IMR-90 (cell line): ENCODE results near the gene RIMS1. TPM values are rescaled to one million over a fixed set of nuclear protein-coding genes. Genes with fewer than 3 reads are reported as not detected.

Experiments
- ATAC-seq: fragments of 200-7000 bp; cut with Tn5 transposase; 2 replicates; pipeline ENCODE4 v1.9.1; 2020; ENCODE audit warnings: low read depth, mild to moderate bottlenecking, moderate library complexity
- BruUV-seq: library from RNA; stranded (reverse); fragments of 400-500 nt; replicated peaks from 2 replicates; lab custom pipeline; 2021; lab: Mats Ljungman, UMichigan
- CTCF ChIA-PET: fragments of 300-600 bp; formaldehyde crosslinking; extraction: SDS; loops from one replicate; lab custom pipeline; 2021; ENCODE audit warnings: antibody characterized with exemption; lab: Yijun Ruan, JAX
- POLR2A ChIA-PET: fragments of 300-600 bp; sonication (Branson Sonifier 250); formaldehyde crosslinking; loops from one replicate; lab custom pipeline; 2022; ENCODE audit warnings: antibody characterized with exemption; ENCODE audit not compliant: unreplicated experiment; lab: Charles Lee
- DNase-seq: peaks from one replicate; pipeline ENCODE4 v3.0.0; 2013
- H2AFZ ChIP-seq: replicated peaks from 2 replicates; pipeline ENCODE3; 2013; ENCODE audit warnings: low read length, mild to moderate bottlenecking; ENCODE audit not compliant: poor library complexity
- H2AK5ac ChIP-seq: 2 replicates; pipeline ENCODE4 v1.6.1; 2013; ENCODE audit warnings: low read depth, low read length, inconsistent platforms
- H2AK9ac ChIP-seq: replicated peaks from 2 replicates; pipeline ENCODE3; 2013; ENCODE audit warnings: mild to moderate bottlenecking, low read depth, low read length, moderate library complexity; ENCODE audit not compliant: poor library complexity
- H2BK120ac ChIP-seq: 2 replicates; pipeline ENCODE4 v1.6.1; 2013; ENCODE audit warnings: low read depth, low read length, inconsistent platforms
- H2BK15ac ChIP-seq: 3 replicates; pipeline ENCODE4 v1.6.1; 2013; ENCODE audit warnings: low read depth, low read length, inconsistent platforms
- H2BK20ac ChIP-seq: 2 replicates; pipeline ENCODE4 v1.6.1; 2013; ENCODE audit warnings: low read depth, mild to moderate bottlenecking, inconsistent platforms, low read length, moderate library complexity
- H2BK5ac ChIP-seq: 2 replicates; pipeline ENCODE4 v1.6.1; 2013; ENCODE audit warnings: mild to moderate bottlenecking, low read depth, low read length, inconsistent platforms; ENCODE audit not compliant: poor library complexity, severe bottlenecking
- H3K14ac ChIP-seq: replicated peaks from 2 replicates; pipeline ENCODE4 v1.6.1; 2013; ENCODE audit warnings: low read depth, low read length, inconsistent platforms
- H3K18ac ChIP-seq: 2 replicates; pipeline ENCODE4 v1.6.1; 2013; ENCODE audit warnings: low read depth, low read length, control low read depth
- H3K23ac ChIP-seq: 2 replicates; pipeline ENCODE4 v1.6.1; 2013; ENCODE audit warnings: low read depth, low read length, inconsistent platforms
- H3K27ac ChIP-seq: 2 replicates; pipeline ENCODE4 v1.5.1; 2013; ENCODE audit warnings: mild to moderate bottlenecking, control low read depth, low read length; ENCODE audit not compliant: insufficient read depth
- H3K27me3 ChIP-seq: 2 replicates; pipeline ENCODE4 v1.6.1; 2013; ENCODE audit warnings: low read length; ENCODE audit not compliant: control insufficient read depth, insufficient read depth
- H3K36me3 ChIP-seq: 2 replicates; pipeline ENCODE4 v1.6.1; 2013; ENCODE audit warnings: low read length, mixed read lengths; ENCODE audit not compliant: control insufficient read depth, insufficient read depth
- H3K4ac ChIP-seq: 2 replicates; pipeline ENCODE4 v1.6.1; 2013; ENCODE audit warnings: low read depth, low read length, inconsistent platforms
- H3K4me1 ChIP-seq: 2 replicates; pipeline ENCODE4 v1.6.1; 2013; ENCODE audit warnings: low read length, mixed read lengths; ENCODE audit not compliant: control insufficient read depth, insufficient read depth
- H3K4me2 ChIP-seq: 2 replicates; pipeline ENCODE4 v1.6.1; 2013; ENCODE audit warnings: low read depth, mild to moderate bottlenecking, control low read depth, low read length, moderate library complexity
- H3K4me3 ChIP-seq: 2 replicates; pipeline ENCODE4 v1.5.1; 2013; ENCODE audit warnings: low read depth, mild to moderate bottlenecking, control low read depth, low read length, moderate library complexity; ENCODE audit not compliant: insufficient read depth
- H3K56ac ChIP-seq: 2 replicates; pipeline ENCODE4 v1.6.1; 2013; ENCODE audit warnings: low read length, inconsistent platforms; ENCODE audit not compliant: insufficient read depth; ENCODE audit errors: extremely low read depth
- H3K79me1 ChIP-seq, 2 experiments: 2 replicates each; pipeline ENCODE4 v1.6.1; 2013; ENCODE audit warnings: low read length in 2 of 2, inconsistent platforms in 1 of 2, low read depth in 1 of 2
- H3K9ac ChIP-seq: 2 replicates; pipeline ENCODE4 v1.6.1; 2013; ENCODE audit warnings: low read depth, low read length, control low read depth
- H3K9me1 ChIP-seq: 2 replicates; pipeline ENCODE4 v1.6.1; 2013; ENCODE audit warnings: low read length, inconsistent platforms; ENCODE audit not compliant: insufficient read depth
- H3K9me3 ChIP-seq: 2 replicates; pipeline ENCODE4 v1.6.1; 2013; ENCODE audit warnings: low read length; ENCODE audit not compliant: control insufficient read depth, insufficient read depth
- H4K20me1 ChIP-seq: 2 replicates; pipeline ENCODE4 v1.6.1; 2013; ENCODE audit warnings: low read length, inconsistent platforms; ENCODE audit not compliant: insufficient read depth
- H4K5ac ChIP-seq: 2 replicates; pipeline ENCODE4 v1.6.1; 2013; ENCODE audit warnings: mild to moderate bottlenecking, low read depth, low read length, control low read depth
- H4K8ac ChIP-seq, 2 experiments: 2 replicates each; pipeline ENCODE4 v1.6.1; 2013; ENCODE audit warnings: low read depth in 2 of 2, low read length in 2 of 2, control low read depth in 1 of 2, inconsistent platforms in 1 of 2
- H4K91ac ChIP-seq: 2 replicates; pipeline ENCODE4 v1.6.1; 2013; ENCODE audit warnings: low read depth, low read length, inconsistent platforms; ENCODE audit not compliant: insufficient read depth
- MAFK ChIP-seq: IDR thresholded peaks from 2 replicates; pipeline ENCODE4 v1.6.1; 2012; ENCODE audit warnings: low read depth, low read length, improper control_type of control experiment
- MAZ ChIP-seq: IDR thresholded peaks from 2 replicates; pipeline ENCODE4 v1.6.1; 2012; ENCODE audit warnings: low read depth, mild to moderate bottlenecking, low read length, improper control_type of control experiment, moderate library complexity, borderline replicate concordance
- RAD21 ChIP-seq: IDR thresholded peaks from 2 replicates; pipeline ENCODE4 v1.6.1; 2012; ENCODE audit warnings: low read length, improper control_type of control experiment
- RCOR1 ChIP-seq: IDR thresholded peaks from 2 replicates; pipeline ENCODE4 v1.6.1; 2012; ENCODE audit warnings: mild to moderate bottlenecking, low read length, improper control_type of control experiment; ENCODE audit not compliant: insufficient replicate concordance
- RFX5 ChIP-seq: IDR thresholded peaks from 2 replicates; pipeline ENCODE4 v1.8.0; 2012; ENCODE audit warnings: low read depth, mild to moderate bottlenecking, low read length, moderate library complexity
- SMC3 ChIP-seq: fragments of 150-350 bp; IDR thresholded peaks from 2 replicates; pipeline ENCODE4 v1.6.1; 2016; ENCODE audit warnings: low read depth, mild to moderate bottlenecking, antibody characterized with exemption, low read length, moderate library complexity
- WGBS, 2 experiments: methylation state at CpG; one replicate each; pipeline versions ENCODE4 v1.1.5 to v1.1.7; 2013; ENCODE audit warnings: missing lambda C conversion rate in 2 of 2; ENCODE audit not compliant: insufficient read length in 1 of 2; ENCODE audit errors: extremely low coverage in 2 of 2; 5-methylcytosine and 5-hydroxymethylcytosine counted together
- dilution Hi-C: fragments of 300-500 bp; cut with HindIII; formaldehyde crosslinking; loops from one replicate; pipeline ENCODE4 v1.14.3; 2018; ENCODE audit warnings: low sequenced_read_pairs; ENCODE audit not compliant: unreplicated experiment
- in situ Hi-C: fragments of 300-500 bp; cut with MboI; formaldehyde crosslinking; loops from 3 replicates; pipeline ENCODE4 v1.14.3; 2019; ENCODE audit warnings: low sequenced_read_pairs, inconsistent platforms, mixed read lengths
- intact Hi-C: fragments of 100-400 bp; cut with micrococcal nuclease; formaldehyde crosslinking; loops from 2 replicates; pipeline ENCODE4 v1.10.0; 2022
- polyA plus RNA-seq, 3 experiments: library from polyadenylated mRNA; depleted of rRNA; stranded (reverse); fragments of >200 nt; gene quantifications; 2 replicates each; pipeline ENCODE4 v1.2.3, GENCODE V29; 2012; ENCODE audit warnings: low replicate concordance in 1 of 3
- total RNA-seq: library from RNA; depleted of rRNA; stranded (reverse); fragments of >200 nt; gene quantifications from 2 replicates; pipeline ENCODE4 v1.2.3, GENCODE V29; 2012
- TF ChIP-seq, protein P1 (sequence below): fragments of 150-350 bp; IDR thresholded peaks from 2 replicates; pipeline ENCODE4 v1.6.1; 2016; ENCODE audit warnings: low read depth, mild to moderate bottlenecking, low read length, moderate library complexity, borderline replicate concordance
- TF ChIP-seq, protein P2 (sequence below): conservative IDR thresholded peaks from 2 replicates; pipeline ENCODE4 v1.5.1; 2012; ENCODE audit warnings: mild to moderate bottlenecking, low read depth, low read length, improper control_type of control experiment

RIMS1 gene
- total and polyA plus RNA-seq, 2 of the 4 experiments (the other 2 are of a cell fraction) = 0.44 to 3.8 TPM

DNA sequence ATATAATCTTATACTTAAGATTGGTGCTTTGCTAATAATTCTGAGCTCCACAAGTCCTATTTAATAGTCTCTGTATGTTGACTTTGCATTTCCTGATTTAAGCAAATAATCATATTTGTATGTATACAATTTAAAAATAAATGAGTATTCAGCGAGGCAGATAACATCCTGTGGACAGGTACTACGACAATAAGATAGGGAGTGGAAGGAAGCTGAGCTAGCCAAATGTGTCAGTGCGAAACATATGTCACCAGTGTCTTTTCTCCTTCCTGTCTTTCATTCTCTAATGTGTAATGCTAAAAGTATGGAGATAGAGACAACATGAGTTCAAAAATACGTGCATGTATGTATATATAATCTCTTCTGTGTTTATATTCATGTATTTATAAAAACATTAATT lies 375.9 kb downstream of the RIMS1 start:
- H3K56ac ChIP-seq = no peak overlapping the region
- no peaks in the 10 kb centered on the region for H3K36me3 ChIP-seq
- no peak overlapping the region for H3K27ac ChIP-seq
- H2AK9ac ChIP-seq = no peak overlapping the region
- POLR2A ChIA-PET = no interaction called here
- no peak overlapping the region for H2AK5ac ChIP-seq
- no peaks in the 10 kb centered on the region for H3K27me3 ChIP-seq
- H4K5ac ChIP-seq = no peak overlapping the region
- no peak overlapping the region for H3K9ac ChIP-seq
- no peak overlapping the region for H2AFZ ChIP-seq
- no peak overlapping the region for H2BK5ac ChIP-seq
- BruUV-seq = no TSS peak
- dilution Hi-C loops = no loop called here
- H4K8ac ChIP-seq = no peak overlapping the region
- no peaks in the 10 kb centered on the region for H3K9me3 ChIP-seq
- no peak overlapping the region for H4K91ac ChIP-seq
- TF ChIP-seq RAD21 (no peak), MAZ (no peak), SMC3 (no peak), RCOR1 (no peak), RFX5 (no peak), MAFK (no peak)
- TF ChIP-seq, protein P1, sequence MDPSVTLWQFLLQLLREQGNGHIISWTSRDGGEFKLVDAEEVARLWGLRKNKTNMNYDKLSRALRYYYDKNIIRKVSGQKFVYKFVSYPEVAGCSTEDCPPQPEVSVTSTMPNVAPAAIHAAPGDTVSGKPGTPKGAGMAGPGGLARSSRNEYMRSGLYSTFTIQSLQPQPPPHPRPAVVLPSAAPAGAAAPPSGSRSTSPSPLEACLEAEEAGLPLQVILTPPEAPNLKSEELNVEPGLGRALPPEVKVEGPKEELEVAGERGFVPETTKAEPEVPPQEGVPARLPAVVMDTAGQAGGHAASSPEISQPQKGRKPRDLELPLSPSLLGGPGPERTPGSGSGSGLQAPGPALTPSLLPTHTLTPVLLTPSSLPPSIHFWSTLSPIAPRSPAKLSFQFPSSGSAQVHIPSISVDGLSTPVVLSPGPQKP = no peak
- TF ChIP-seq, protein P2, sequence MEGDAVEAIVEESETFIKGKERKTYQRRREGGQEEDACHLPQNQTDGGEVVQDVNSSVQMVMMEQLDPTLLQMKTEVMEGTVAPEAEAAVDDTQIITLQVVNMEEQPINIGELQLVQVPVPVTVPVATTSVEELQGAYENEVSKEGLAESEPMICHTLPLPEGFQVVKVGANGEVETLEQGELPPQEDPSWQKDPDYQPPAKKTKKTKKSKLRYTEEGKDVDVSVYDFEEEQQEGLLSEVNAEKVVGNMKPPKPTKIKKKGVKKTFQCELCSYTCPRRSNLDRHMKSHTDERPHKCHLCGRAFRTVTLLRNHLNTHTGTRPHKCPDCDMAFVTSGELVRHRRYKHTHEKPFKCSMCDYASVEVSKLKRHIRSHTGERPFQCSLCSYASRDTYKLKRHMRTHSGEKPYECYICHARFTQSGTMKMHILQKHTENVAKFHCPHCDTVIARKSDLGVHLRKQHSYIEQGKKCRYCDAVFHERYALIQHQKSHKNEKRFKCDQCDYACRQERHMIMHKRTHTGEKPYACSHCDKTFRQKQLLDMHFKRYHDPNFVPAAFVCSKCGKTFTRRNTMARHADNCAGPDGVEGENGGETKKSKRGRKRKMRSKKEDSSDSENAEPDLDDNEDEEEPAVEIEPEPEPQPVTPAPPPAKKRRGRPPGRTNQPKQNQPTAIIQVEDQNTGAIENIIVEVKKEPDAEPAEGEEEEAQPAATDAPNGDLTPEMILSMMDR = no peak
- no peak overlapping the region for H3K4ac ChIP-seq
- no peak overlapping the region for H3K14ac ChIP-seq
- H3K23ac ChIP-seq = no peak overlapping the region
- no peak overlapping the region for H2BK20ac ChIP-seq
- no peaks in the 10 kb centered on the region; the same call in 1 of the 2 replicates for H3K9me1 ChIP-seq
- no peaks in the 10 kb centered on the region for H4K20me1 ChIP-seq
- no peak overlapping the region for H3K18ac ChIP-seq
- no peak overlapping the region for H3K4me2 ChIP-seq
- no CpG with 5 or more reads among the region's 4 CpGs for WGBS, 2 experiments
- no peak overlapping the region for H2BK120ac ChIP-seq
- no peak overlapping the region for H3K4me3 ChIP-seq
- CTCF ChIA-PET = interaction anchor here (0.6 kb wide), 1 partner anchor 676 kb away, joined by 4 read pairs; no protein-coding TSS in a partner anchor
- peaks cover 2% of the 10 kb centered on the region; the same call in 1 of the 2 replicates for H3K4me1 ChIP-seq
- intact Hi-C loops = no loop called here
- in situ Hi-C loops = loop anchor here (25.0 kb wide), 1 partner anchor 325 kb away; no protein-coding TSS in a partner anchor
- ATAC-seq (no peak), DNase-seq (no peak)
- no peaks in the 10 kb centered on the region for H3K79me1 ChIP-seq
- no peak overlapping the region for H2BK15ac ChIP-seq
